ENCODE results near the gene ASTN1. TPM values are rescaled to one million over a fixed set of nuclear protein-coding genes. Genes with fewer than 3 reads are reported as not detected.

ASTN1 gene
- total RNA-seq, 3 donors from 2014 or later (not counting 1 experiment from before 2014, with no cell fraction given) = not detected

- 76% methylated on average over 1 of the region's 2 CpGs for WGBS (ENCODE audit: insufficient coverage)
Measured at GRCh38 chr1:177103005-177103852, 61.3 kb downstream of the ASTN1 start.

GRCh38 chr1:177092001-177092400 is 72.5 kb downstream of the ASTN1 start:
- H3K4me1 Mint-ChIP-seq = no peaks in the 10 kb centered on the region
- no peak overlapping the region for H3K4me3 ChIP-seq (ENCODE audit: low read length)
- H3K27me3 Mint-ChIP-seq (ENCODE audit: low read depth in 2 of 2) = no peaks in the 10 kb centered on the region

More at GRCh38 chr1:177103005-177103852, 61.3 kb downstream of the ASTN1 start:
- H3K4me1 ChIP-seq (ENCODE audit: control insufficient read depth, insufficient read depth, low read length) = no peaks in the 10 kb centered on the region
- intact Hi-C loops (cut with micrococcal nuclease) = no loop called here
- no peaks in the 10 kb centered on the region for H3K36me3 ChIP-seq (ENCODE audit: control insufficient read depth, insufficient read depth, low read length)
- ATAC-seq (no peak), DNase-seq (no peak)
- Mint-ChIP-seq H3K36me3 (no peaks in the 10 kb centered on the region), H3K27ac (no peak overlapping the region), H3K27me3 (ENCODE audit: low read depth in 2 of 2) (no peaks in the 10 kb centered on the region), H3K4me1 (no peaks in the 10 kb centered on the region), H3K9me3 (peaks cover 0 to 6% of the 10 kb centered on the region in 2 donors), H3K4me3 (no peak overlapping the region)
- H3K27ac ChIP-seq (ENCODE audit: low read length) = no peak overlapping the region
- no peaks in the 10 kb centered on the region for H3K27me3 ChIP-seq (ENCODE audit: control insufficient read depth, insufficient read depth, low read length)
- TF ChIP-seq CTCF (IDR thresholded peaks at IDR 0.05) = no peak
- H3K9me3 ChIP-seq (ENCODE audit: control insufficient read depth, insufficient read depth, low read length) = no peaks in the 10 kb centered on the region
- no peak overlapping the region for H3K4me3 ChIP-seq (ENCODE audit: low read length)

GRCh38 chr1:177091040-177091439 is 73.5 kb downstream of the ASTN1 start:
- no peaks in the 10 kb centered on the region for H3K36me3 ChIP-seq (ENCODE audit: control insufficient read depth, insufficient read depth, low read length)
- peaks cover 2 to 6% of the 10 kb centered on the region in 2 donors for H3K9me3 Mint-ChIP-seq
- H3K4me3 Mint-ChIP-seq = no peak overlapping the region
- no peaks in the 10 kb centered on the region for H3K4me1 ChIP-seq (ENCODE audit: control insufficient read depth, insufficient read depth, low read length)
- H3K4me1 Mint-ChIP-seq = no peaks in the 10 kb centered on the region
- H3K27ac ChIP-seq (ENCODE audit: low read length) = no peak overlapping the region
- no peaks in the 10 kb centered on the region for H3K36me3 Mint-ChIP-seq
- DNase-seq (no peak), ATAC-seq (no peak)
- intact Hi-C loops (cut with micrococcal nuclease) = no loop called here
- no peaks in the 10 kb centered on the region for H3K27me3 ChIP-seq (ENCODE audit: control insufficient read depth, insufficient read depth, low read length)
- TF ChIP-seq CTCF (IDR thresholded peaks at IDR 0.05) = no peak
- H3K27ac Mint-ChIP-seq = no peak overlapping the region
- WGBS (ENCODE audit: insufficient coverage) = no CpG with 5 or more reads among the region's 1 CpG
- H3K9me3 ChIP-seq (ENCODE audit: control insufficient read depth, insufficient read depth, low read length) = no peaks in the 10 kb centered on the region
- no peak overlapping the region for H3K4me3 ChIP-seq (ENCODE audit: low read length)
- H3K27me3 Mint-ChIP-seq (ENCODE audit: low read depth in 2 of 2) = no peaks in the 10 kb centered on the region

More at GRCh38 chr1:177092001-177092400, 72.5 kb downstream of the ASTN1 start:
- TF ChIP-seq CTCF (IDR thresholded peaks at IDR 0.05) = no peak
- Histone ChIP-seq H3K36me3 (ENCODE audit: control insufficient read depth, insufficient read depth, low read length) (no peaks in the 10 kb centered on the region), H3K27ac (ENCODE audit: low read length) (no peak overlapping the region), H3K4me1 (ENCODE audit: control insufficient read depth, insufficient read depth, low read length) (no peaks in the 10 kb centered on the region), H3K9me3 (ENCODE audit: control insufficient read depth, insufficient read depth, low read length) (no peaks in the 10 kb centered on the region), H3K27me3 (ENCODE audit: control insufficient read depth, insufficient read depth, low read length) (no peaks in the 10 kb centered on the region)
- no peak for ATAC-seq
- Mint-ChIP-seq H3K36me3 (no peaks in the 10 kb centered on the region), H3K9me3 (peaks cover 4 to 6% of the 10 kb centered on the region in 2 donors), H3K4me3 (no peak overlapping the region), H3K27ac (no peak overlapping the region)
- intact Hi-C loops (cut with micrococcal nuclease) = no loop called here
- no peak for DNase-seq

Measured in natural killer cell (primary cell).